22Rv1 (cell line): ENCODE results near the gene MCM5.

Source experiments
- CTCF ChIP-seq: fragments of 450-650 bp; IDR thresholded peaks from 2 replicates; pipeline ENCODE4 v1.5.1; 2017; ENCODE audit warnings: mild to moderate bottlenecking
- ZFX ChIP-seq: fragments of 450-650 bp; IDR thresholded peaks from 2 replicates; pipeline ENCODE4 v1.6.1; 2017; ENCODE audit warnings: antibody characterized with exemption, borderline replicate concordance

DNA sequence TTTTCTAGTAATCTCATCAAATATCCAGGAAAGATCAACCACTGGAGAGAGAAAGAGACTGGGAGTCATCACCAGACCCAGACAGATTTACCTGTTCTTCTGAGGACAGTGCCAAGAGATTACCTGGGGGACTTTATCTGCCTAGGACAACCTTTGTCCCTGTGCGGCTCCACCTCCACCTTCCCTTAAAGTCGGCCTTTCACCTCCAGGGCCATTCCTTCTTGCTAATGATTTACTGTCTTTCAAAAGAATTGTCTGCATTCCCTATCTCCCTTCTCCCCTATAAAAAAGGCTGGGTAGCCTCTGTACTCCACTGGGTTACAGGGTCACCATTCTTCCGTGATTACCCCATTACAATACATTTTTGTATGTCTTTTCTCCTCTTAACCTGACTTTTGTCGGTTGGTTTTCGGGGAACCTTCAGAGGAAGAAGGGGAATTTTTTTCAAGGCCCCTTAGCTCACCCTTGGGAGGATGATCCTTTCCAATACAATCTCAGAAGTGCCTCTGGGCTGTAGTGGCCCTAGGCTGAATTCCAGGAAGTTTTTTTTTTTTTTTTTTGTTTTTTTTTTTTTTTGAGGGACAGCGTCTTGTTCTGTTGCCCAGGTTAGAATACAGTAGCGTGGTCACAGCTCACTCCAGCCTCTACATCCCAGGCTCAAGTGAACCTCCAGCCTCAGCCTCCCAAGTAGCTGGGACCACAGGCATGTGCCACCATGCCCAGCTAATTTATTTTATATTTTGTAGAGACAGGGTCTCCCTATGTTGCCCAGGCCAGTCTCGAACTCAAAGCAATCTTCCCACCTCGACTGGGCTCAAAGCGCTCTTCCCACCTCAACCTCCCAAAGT is 20.6 kb upstream of the MCM5 start:
- TF ChIP-seq CTCF: no peak
- no peak for TF ChIP-seq ZFX
